A673 (cell line): ENCODE results near the gene NEDD4.

Source experiments
- CTCF ChIP-seq: fragments of 300-800, 200-600 bp; sonication (generic); conservative IDR thresholded peaks from 2 replicates; pipeline ENCODE4 v1.5.1; 2017; ENCODE audit warnings: low read depth, mild to moderate bottlenecking, antibody characterized with exemption, low read length, moderate library complexity, mixed read lengths
- EZH2 ChIP-seq: fragments of 200-600 bp; sonication (generic); IDR thresholded peaks from 2 replicates; pipeline ENCODE4 v1.6.1; 2017; ENCODE audit warnings: borderline replicate concordance, low read depth, mild to moderate bottlenecking, mixed read lengths, antibody characterized with exemption, low read length; ENCODE audit not compliant: poor library complexity, severe bottlenecking

GRCh38 chr15:55968923-55969322 is 24.5 kb downstream of the NEDD4 start:
- TF ChIP-seq CTCF (no peak), EZH2 (no peak)
